A673 (cell line): ENCODE data around the gene MRPL27. TPM values are rescaled to one million over a fixed set of nuclear protein-coding genes. Genes with fewer than 3 reads are reported as not detected.

Experiments used
- BruUV-seq: library from RNA; stranded (reverse); fragments of 400-500 nt; replicated peaks from 2 replicates; lab custom pipeline; 2021; lab: Mats Ljungman, UMichigan
- CTCF ChIA-PET: fragments of 300-600 bp; sonication (Branson Sonifier 250); formaldehyde crosslinking; loops from one replicate; lab custom pipeline; 2022; ENCODE audit warnings: antibody characterized with exemption; lab: Charles Lee
- POLR2A ChIA-PET: fragments of 300-600 bp; sonication (Branson Sonifier 250); formaldehyde crosslinking; loops from one replicate; lab custom pipeline; 2022; ENCODE audit warnings: antibody characterized with exemption; ENCODE audit not compliant: low non-redundant PET; lab: Charles Lee
- DNase-seq: peaks from one replicate; pipeline ENCODE4 v3.0.0-alpha.2; 2015; ENCODE audit warnings: low spot score
- H3K27ac ChIP-seq: fragments of 200-600 bp; sonication (generic); 2 replicates; pipeline ENCODE4 v1.5.1; 2016; ENCODE audit warnings: mixed run types, low read depth, mild to moderate bottlenecking, mixed read lengths, antibody characterized with exemption, low read length; ENCODE audit not compliant: poor library complexity, severe bottlenecking
- H3K27me3 ChIP-seq: fragments of 200-600 bp; sonication (generic); replicated peaks from 2 replicates; pipeline ENCODE4 v1.6.1; 2017; ENCODE audit warnings: mixed run types, low read depth, mild to moderate bottlenecking, mixed read lengths, antibody characterized with exemption, low read length; ENCODE audit not compliant: insufficient read depth, poor library complexity
- H3K36me3 ChIP-seq: fragments of 200-600 bp; sonication (generic); 2 replicates; pipeline ENCODE4 v1.6.1; 2016; ENCODE audit warnings: mixed run types, mild to moderate bottlenecking, mixed read lengths, antibody characterized with exemption, low read length; ENCODE audit not compliant: insufficient read depth, poor library complexity, severe bottlenecking
- H3K4me1 ChIP-seq: fragments of 200-600 bp; sonication (generic); 2 replicates; pipeline ENCODE4 v1.6.1; 2017; ENCODE audit warnings: mixed run types, mild to moderate bottlenecking, mixed read lengths, antibody characterized with exemption, low read length; ENCODE audit not compliant: insufficient read depth, poor library complexity, severe bottlenecking
- H3K4me3 ChIP-seq: fragments of 200-600 bp; sonication (generic); 2 replicates; pipeline ENCODE4 v1.5.1; 2016; ENCODE audit warnings: low read depth, mixed run types, mild to moderate bottlenecking, mixed read lengths, low read length; ENCODE audit not compliant: poor library complexity, severe bottlenecking
- H3K9me3 ChIP-seq: fragments of 200-600 bp; sonication (generic); 2 replicates; pipeline ENCODE4 v1.6.1; 2016; ENCODE audit warnings: mixed run types, low read depth, mild to moderate bottlenecking, mixed read lengths, antibody characterized with exemption, low read length; ENCODE audit not compliant: poor library complexity, severe bottlenecking
- CTCF ChIP-seq: fragments of 300-800, 200-600 bp; sonication (generic); conservative IDR thresholded peaks from 2 replicates; pipeline ENCODE4 v1.5.1; 2017; ENCODE audit warnings: low read depth, mild to moderate bottlenecking, antibody characterized with exemption, low read length, moderate library complexity, mixed read lengths
- EZH2 ChIP-seq: fragments of 200-600 bp; sonication (generic); IDR thresholded peaks from 2 replicates; pipeline ENCODE4 v1.6.1; 2017; ENCODE audit warnings: borderline replicate concordance, low read depth, mild to moderate bottlenecking, mixed read lengths, antibody characterized with exemption, low read length; ENCODE audit not compliant: poor library complexity, severe bottlenecking
- intact Hi-C: fragments of 100-400 bp; cut with micrococcal nuclease; formaldehyde crosslinking; loops from one replicate; pipeline ENCODE4 v1.10.0; 2022; ENCODE audit not compliant: unreplicated experiment
- total RNA-seq: library from RNA; stranded (reverse); gene quantifications from 2 replicates; pipeline ENCODE4 v1.2.3, GENCODE V29; 2021

Gene MRPL27
- total RNA-seq, 1 experiment from 2014 or later = 85.6 TPM

GRCh38 chr17:50326831-50327364, 46.1 kb downstream of the MRPL27 start:
- no peak for TF ChIP-seq EZH2
- no peak for TF ChIP-seq CTCF
- Histone ChIP-seq H3K27ac (no peak overlapping the region), H3K4me3 (no peak overlapping the region), H3K27me3 (no peaks in the 10 kb centered on the region), H3K36me3 (no peaks in the 10 kb centered on the region), H3K9me3 (no peaks in the 10 kb centered on the region), H3K4me1 (peaks cover 14% of the 10 kb centered on the region)
- POLR2A ChIA-PET = no interaction called here
- DNase-seq = no peak
- no TSS peak for BruUV-seq
- CTCF ChIA-PET = no interaction called here
- intact Hi-C loops = no loop called here

GRCh38 chr17:50325906-50326305, 47.1 kb downstream of the MRPL27 start:
- H3K4me1 ChIP-seq = peaks cover 14% of the 10 kb centered on the region
- CTCF ChIA-PET = no interaction called here
- no peak for DNase-seq
- POLR2A ChIA-PET = interaction anchor here (0.6 kb wide), 1 partner anchor 297 kb away, joined by 4 read pairs; no protein-coding TSS in a partner anchor
- no peaks in the 10 kb centered on the region for H3K9me3 ChIP-seq
- no peaks in the 10 kb centered on the region for H3K36me3 ChIP-seq
- intact Hi-C loops = no loop called here
- TF ChIP-seq CTCF (no peak), EZH2 (no peak)
- no TSS peak for BruUV-seq
- no peak overlapping the region for H3K27ac ChIP-seq
- H3K27me3 ChIP-seq = no peaks in the 10 kb centered on the region
- H3K4me3 ChIP-seq = no peak overlapping the region

- Histone ChIP-seq H3K4me3 (no peak overlapping the region), H3K36me3 (no peaks in the 10 kb centered on the region), H3K27ac (no peak overlapping the region), H3K9me3 (no peaks in the 10 kb centered on the region), H3K27me3 (peaks cover 20% of the 10 kb centered on the region), H3K4me1 (peaks cover 24% of the 10 kb centered on the region)
- intact Hi-C loops = no loop called here
- ChIA-PET CTCF (interaction anchor here (1.1 kb wide), 1 partner anchor 123 kb away, joined by 3 read pairs; no protein-coding TSS in a partner anchor), POLR2A (no interaction called here)
- TF ChIP-seq EZH2 (no peak), CTCF (no peak)
- BruUV-seq = no TSS peak
- DNase-seq = peak; percentile 72
Observed at GRCh38 chr17:50323060-50323459, 49.9 kb downstream of the MRPL27 start.
